Activated CD8-positive, alpha-beta T cell treated with anti-CD3 and anti-CD28 coated beads for 36 hours (primary cell): ENCODE data around the gene PPP2R2B. TPM values are rescaled to one million over a fixed set of nuclear protein-coding genes. Genes with fewer than 3 reads are reported as not detected.

Experiments
- ATAC-seq: fragments of 200-7000 bp; cut with Tn5 transposase; one replicate; pipeline ENCODE4 v1.10.0; 2021; ENCODE audit warnings: mild to moderate bottlenecking, moderate library complexity
- CTCF ChIA-PET: fragments of 350-600 bp; sonication (Branson Sonifier 250); formaldehyde crosslinking; loops from one replicate; lab custom pipeline; 2021; ENCODE audit warnings: antibody characterized with exemption; lab: Charles Lee
- POLR2A ChIA-PET: fragments of 350-600 bp; sonication (Branson Sonifier 250); formaldehyde crosslinking; loops from one replicate; lab custom pipeline; 2021; ENCODE audit warnings: antibody characterized with exemption; lab: Charles Lee
- DNase-seq: peaks from one replicate; pipeline ENCODE4 v3.0.0-alpha.2; 2020
- H3K27ac Mint-ChIP-seq: one replicate; pipeline ENCODE4 v1.8.0; 2021; ENCODE audit warnings: mild to moderate bottlenecking, mixed read lengths
- H3K27me3 Mint-ChIP-seq: one replicate; pipeline ENCODE4 v1.8.0; 2021; ENCODE audit warnings: mixed read lengths
- H3K36me3 Mint-ChIP-seq: one replicate; pipeline ENCODE4 v1.8.0; 2021; ENCODE audit warnings: low read depth, mixed read lengths
- H3K4me1 Mint-ChIP-seq: one replicate; pipeline ENCODE4 v1.8.0; 2021; ENCODE audit warnings: low read depth, mixed read lengths
- H3K4me3 Mint-ChIP-seq: one replicate; pipeline ENCODE4 v1.8.0; 2021; ENCODE audit warnings: mild to moderate bottlenecking, moderate library complexity, mixed read lengths
- H3K9me3 Mint-ChIP-seq: one replicate; pipeline ENCODE4 v1.8.0; 2021; ENCODE audit warnings: mixed read lengths
- CTCF ChIP-seq: fragments of 200-600 bp; IDR thresholded peaks from one replicate; pipeline ENCODE4 v1.8.0; 2022; ENCODE audit warnings: antibody characterized with exemption, mild to moderate bottlenecking
- intact Hi-C: fragments of 100-400 bp; cut with micrococcal nuclease; formaldehyde crosslinking; loops from one replicate; pipeline ENCODE4 v1.10.0; 2022
- total RNA-seq, 2 experiments: library from RNA; stranded (reverse); gene quantifications; one replicate each; pipeline ENCODE4 v1.2.3, GENCODE V29; 2021

The PPP2R2B gene
- total RNA-seq, 2 experiments from 2014 or later, result 0.56 to 0.65 TPM

GRCh38 chr5:146889169-146889568, 10.6 kb upstream of the PPP2R2B start:
- ChIA-PET POLR2A (no interaction called here), CTCF (no interaction called here)
- TF ChIP-seq CTCF, result no peak
- Mint-ChIP-seq H3K4me1 (peaks cover 4% of the 10 kb centered on the region), H3K4me3 (no peak overlapping the region), H3K36me3 (no peaks in the 10 kb centered on the region), H3K27me3 (peaks cover 2% of the 10 kb centered on the region), H3K27ac (no peak overlapping the region), H3K9me3 (no peaks in the 10 kb centered on the region)
- no peak for ATAC-seq
- intact Hi-C loops, result no loop called here
- no peak for DNase-seq

- peaks cover 4% of the 10 kb centered on the region for H3K4me1 Mint-ChIP-seq
Observed at GRCh38 chr5:146888351-146888978, 9.9 kb upstream of the PPP2R2B start.

GRCh38 chr5:146884066-146884626, 5.6 kb upstream of the PPP2R2B start:
- intact Hi-C loops, result no loop called here
- no peak for TF ChIP-seq CTCF
- H3K27ac Mint-ChIP-seq, result no peak overlapping the region
- H3K36me3 Mint-ChIP-seq, result no peaks in the 10 kb centered on the region
- no peaks in the 10 kb centered on the region for H3K9me3 Mint-ChIP-seq
- H3K27me3 Mint-ChIP-seq, result peaks cover 13% of the 10 kb centered on the region
- ATAC-seq, result no peak
- CTCF ChIA-PET, result no interaction called here
- DNase-seq, result no peak
- POLR2A ChIA-PET, result no interaction called here
- H3K4me1 Mint-ChIP-seq, result no peaks in the 10 kb centered on the region
- H3K4me3 Mint-ChIP-seq, result no peak overlapping the region

More at GRCh38 chr5:146888351-146888978, 9.9 kb upstream of the PPP2R2B start:
- no peak overlapping the region for H3K27ac Mint-ChIP-seq
- ChIA-PET POLR2A (no interaction called here), CTCF (no interaction called here)
- peaks cover 4% of the 10 kb centered on the region for H3K27me3 Mint-ChIP-seq
- no peaks in the 10 kb centered on the region for H3K36me3 Mint-ChIP-seq
- no peak for TF ChIP-seq CTCF
- DNase-seq (no peak), ATAC-seq (no peak)
- no peaks in the 10 kb centered on the region for H3K9me3 Mint-ChIP-seq
- no peak overlapping the region for H3K4me3 Mint-ChIP-seq
- intact Hi-C loops, result no loop called here

- no peaks in the 10 kb centered on the region for H3K36me3 Mint-ChIP-seq
- no peak overlapping the region for H3K4me3 Mint-ChIP-seq
- peaks cover 13% of the 10 kb centered on the region for H3K27me3 Mint-ChIP-seq
- ChIA-PET POLR2A (no interaction called here), CTCF (no interaction called here)
- ATAC-seq, result no peak
- DNase-seq, result no peak
- intact Hi-C loops, result no loop called here
- H3K9me3 Mint-ChIP-seq, result no peaks in the 10 kb centered on the region
- no peaks in the 10 kb centered on the region for H3K4me1 Mint-ChIP-seq
- TF ChIP-seq CTCF, result no peak
- H3K27ac Mint-ChIP-seq, result no peak overlapping the region
Observed at GRCh38 chr5:146883511-146883910, 5.0 kb upstream of the PPP2R2B start.

- H3K9me3 Mint-ChIP-seq, result no peaks in the 10 kb centered on the region
- peaks cover 9% of the 10 kb centered on the region for H3K4me1 Mint-ChIP-seq
- TF ChIP-seq CTCF, result no peak
- no peak overlapping the region for H3K4me3 Mint-ChIP-seq
- peaks cover 21% of the 10 kb centered on the region for H3K27me3 Mint-ChIP-seq
- H3K36me3 Mint-ChIP-seq, result no peaks in the 10 kb centered on the region
- intact Hi-C loops, result no loop called here
- ChIA-PET CTCF (no interaction called here), POLR2A (no interaction called here)
- DNase-seq (no peak), ATAC-seq (no peak)
- H3K27ac Mint-ChIP-seq, result no peak overlapping the region
Observed at GRCh38 chr5:146880966-146881365, 2.4 kb upstream of the PPP2R2B start.
